ENCODE results near the gene FARS2.

- TF ChIP-seq, protein P1, sequence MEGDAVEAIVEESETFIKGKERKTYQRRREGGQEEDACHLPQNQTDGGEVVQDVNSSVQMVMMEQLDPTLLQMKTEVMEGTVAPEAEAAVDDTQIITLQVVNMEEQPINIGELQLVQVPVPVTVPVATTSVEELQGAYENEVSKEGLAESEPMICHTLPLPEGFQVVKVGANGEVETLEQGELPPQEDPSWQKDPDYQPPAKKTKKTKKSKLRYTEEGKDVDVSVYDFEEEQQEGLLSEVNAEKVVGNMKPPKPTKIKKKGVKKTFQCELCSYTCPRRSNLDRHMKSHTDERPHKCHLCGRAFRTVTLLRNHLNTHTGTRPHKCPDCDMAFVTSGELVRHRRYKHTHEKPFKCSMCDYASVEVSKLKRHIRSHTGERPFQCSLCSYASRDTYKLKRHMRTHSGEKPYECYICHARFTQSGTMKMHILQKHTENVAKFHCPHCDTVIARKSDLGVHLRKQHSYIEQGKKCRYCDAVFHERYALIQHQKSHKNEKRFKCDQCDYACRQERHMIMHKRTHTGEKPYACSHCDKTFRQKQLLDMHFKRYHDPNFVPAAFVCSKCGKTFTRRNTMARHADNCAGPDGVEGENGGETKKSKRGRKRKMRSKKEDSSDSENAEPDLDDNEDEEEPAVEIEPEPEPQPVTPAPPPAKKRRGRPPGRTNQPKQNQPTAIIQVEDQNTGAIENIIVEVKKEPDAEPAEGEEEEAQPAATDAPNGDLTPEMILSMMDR (IDR thresholded peaks at IDR 0.05; ENCODE audit: low read depth, low read length) = no peak
- TF ChIP-seq MYC (IDR thresholded peaks at IDR 0.05; ENCODE audit: low read depth, low read length) = no peak
These were observed 491.0 kb downstream of the FARS2 start for GRCh38 chr6:5752391-5752680.

Data from NB4 (cell line).